ENCODE data around the gene PKIB. TPM values are rescaled to one million over a fixed set of nuclear protein-coding genes. Genes with fewer than 3 reads are reported as not detected.

The PKIB gene
- total RNA-seq, 4 donors from 2014 or later, result 4.3 to 13.3 (median 10.4) TPM

DNA sequence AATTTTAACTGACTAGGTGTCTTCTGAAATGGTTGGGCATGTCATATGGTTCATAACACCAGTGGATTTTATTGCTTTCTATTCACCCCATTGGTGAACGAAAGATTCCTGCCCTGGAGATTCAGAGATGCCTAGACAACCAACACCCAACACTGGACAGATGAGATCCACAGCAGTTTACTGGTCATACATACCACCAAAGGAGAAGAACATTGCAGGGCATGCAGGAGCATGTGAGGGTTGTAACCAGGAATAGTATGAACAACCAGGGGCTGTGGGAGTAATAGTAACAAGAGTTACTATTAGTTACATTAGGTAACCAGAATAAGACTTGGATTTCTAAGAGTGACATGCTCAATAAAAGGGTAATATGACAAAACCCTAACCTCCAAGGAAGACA lies 91.5 kb downstream of the PKIB start:
- intact Hi-C loops (cut with DNase I; ENCODE audit: low total_unique reads), result loop anchor here (1.0 kb wide), 1 partner anchor 40 kb away; no protein-coding TSS in a partner anchor
- WGBS, 2 donors, result 87 to 100% methylated on average over 1 of the region's 1 CpG
- H3K4me3 ChIP-seq (ENCODE audit: low read depth, poor library complexity, severe bottlenecking), result no peak overlapping the region
- DNase-seq (ENCODE audit: low spot score in 2 of 2), result no peak
- TF ChIP-seq, protein P1, sequence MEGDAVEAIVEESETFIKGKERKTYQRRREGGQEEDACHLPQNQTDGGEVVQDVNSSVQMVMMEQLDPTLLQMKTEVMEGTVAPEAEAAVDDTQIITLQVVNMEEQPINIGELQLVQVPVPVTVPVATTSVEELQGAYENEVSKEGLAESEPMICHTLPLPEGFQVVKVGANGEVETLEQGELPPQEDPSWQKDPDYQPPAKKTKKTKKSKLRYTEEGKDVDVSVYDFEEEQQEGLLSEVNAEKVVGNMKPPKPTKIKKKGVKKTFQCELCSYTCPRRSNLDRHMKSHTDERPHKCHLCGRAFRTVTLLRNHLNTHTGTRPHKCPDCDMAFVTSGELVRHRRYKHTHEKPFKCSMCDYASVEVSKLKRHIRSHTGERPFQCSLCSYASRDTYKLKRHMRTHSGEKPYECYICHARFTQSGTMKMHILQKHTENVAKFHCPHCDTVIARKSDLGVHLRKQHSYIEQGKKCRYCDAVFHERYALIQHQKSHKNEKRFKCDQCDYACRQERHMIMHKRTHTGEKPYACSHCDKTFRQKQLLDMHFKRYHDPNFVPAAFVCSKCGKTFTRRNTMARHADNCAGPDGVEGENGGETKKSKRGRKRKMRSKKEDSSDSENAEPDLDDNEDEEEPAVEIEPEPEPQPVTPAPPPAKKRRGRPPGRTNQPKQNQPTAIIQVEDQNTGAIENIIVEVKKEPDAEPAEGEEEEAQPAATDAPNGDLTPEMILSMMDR (IDR thresholded peaks at IDR 0.05), result no peak
- no peak for TF ChIP-seq POLR2A (IDR thresholded peaks at IDR 0.05)

DNA sequence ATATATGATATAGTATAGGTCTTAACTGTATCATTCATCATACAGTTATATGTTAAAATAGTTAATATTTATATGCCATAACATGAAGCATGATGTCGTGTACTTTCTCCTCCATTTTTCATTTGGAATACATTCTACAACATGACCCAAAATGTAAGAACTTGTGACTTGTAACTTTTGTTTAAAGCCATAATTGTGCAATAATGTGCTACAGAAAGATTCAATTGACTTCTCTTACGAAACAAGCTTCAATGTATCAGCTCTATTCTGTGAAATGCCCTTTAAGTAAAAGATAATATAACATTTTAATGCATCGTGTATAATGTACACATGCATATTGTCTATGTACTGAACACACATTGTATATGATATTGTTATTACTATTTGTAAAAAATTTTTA lies 92.6 kb downstream of the PKIB start:
- DNase-seq (ENCODE audit: low spot score in 2 of 2), result no peak
- H3K4me3 ChIP-seq (ENCODE audit: low read depth, poor library complexity, severe bottlenecking), result no peak overlapping the region
- intact Hi-C loops (cut with DNase I; ENCODE audit: low total_unique reads), result no loop called here
- WGBS, 2 donors, result 93 to 94% methylated on average over 3 of the region's 3 CpGs
- TF ChIP-seq, protein P1 (IDR thresholded peaks at IDR 0.05), result no peak
- no peak for TF ChIP-seq POLR2A (IDR thresholded peaks at IDR 0.05)

DNA sequence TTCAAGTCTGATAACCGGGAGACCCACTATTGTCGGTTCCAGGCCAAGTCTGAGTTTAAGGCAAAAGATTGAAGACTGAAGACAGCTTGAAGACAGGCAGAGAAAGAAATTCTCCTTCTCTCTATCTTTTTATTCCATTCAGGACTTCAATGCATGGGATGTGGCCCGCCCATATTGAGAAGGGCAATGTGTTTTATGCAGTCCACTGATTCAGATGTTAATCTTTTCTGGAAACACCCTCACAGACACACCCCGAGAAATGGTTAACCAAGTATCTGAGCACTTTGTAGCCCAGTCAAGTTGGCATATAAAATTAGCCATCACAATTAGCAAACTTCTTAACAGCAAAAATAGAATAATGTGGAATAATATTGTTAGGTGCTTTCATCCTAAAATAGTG lies 93.9 kb downstream of the PKIB start:
- WGBS, 2 donors, result 88 to 95% methylated on average over 4 of the region's 4 CpGs
- no peak overlapping the region for H3K4me3 ChIP-seq (ENCODE audit: low read depth, poor library complexity, severe bottlenecking)
- intact Hi-C loops (cut with DNase I; ENCODE audit: low total_unique reads), result no loop called here
- no peak for TF ChIP-seq POLR2A (IDR thresholded peaks at IDR 0.05)
- TF ChIP-seq, protein P1 (IDR thresholded peaks at IDR 0.05), result no peak
- DNase-seq (ENCODE audit: low spot score in 2 of 2), result no peak

DNA sequence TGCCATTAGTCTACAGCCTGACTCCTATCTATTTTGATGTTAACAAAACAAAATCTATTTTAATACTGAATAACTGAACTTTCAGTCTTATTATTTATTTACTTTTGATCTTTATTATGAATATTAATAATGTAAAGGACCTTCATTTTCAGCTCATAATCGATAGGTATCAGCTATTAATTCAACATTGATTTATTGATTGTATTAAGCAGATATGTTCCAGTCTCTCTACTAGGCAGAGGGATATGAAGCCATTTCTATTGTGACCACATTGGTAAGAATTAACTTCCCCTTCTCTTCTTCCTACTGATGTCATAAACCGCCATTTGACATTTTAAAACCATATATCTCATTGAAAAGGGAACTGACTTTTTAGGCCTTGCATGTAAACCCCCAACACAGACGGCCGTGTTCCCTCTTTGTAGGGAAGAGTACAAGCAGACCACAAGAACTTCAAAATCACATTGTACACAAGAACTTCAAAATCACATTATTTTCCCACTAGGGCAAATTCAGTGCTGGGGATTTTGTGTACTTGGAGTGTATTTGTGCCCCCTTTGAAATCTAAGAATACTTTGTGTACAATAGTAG lies 99.8 kb downstream of the PKIB start:
- no peak for DNase-seq (ENCODE audit: low spot score in 2 of 2)
- WGBS, 2 donors, result 63 to 80% methylated on average over 4 of the region's 4 CpGs
- TF ChIP-seq POLR2A (IDR thresholded peaks at IDR 0.05), result no peak
- TF ChIP-seq, protein P1 (IDR thresholded peaks at IDR 0.05), result no peak
- no peak overlapping the region for H3K4me3 ChIP-seq (ENCODE audit: low read depth, poor library complexity, severe bottlenecking)
- intact Hi-C loops (cut with DNase I; ENCODE audit: low total_unique reads), result no loop called here

DNA sequence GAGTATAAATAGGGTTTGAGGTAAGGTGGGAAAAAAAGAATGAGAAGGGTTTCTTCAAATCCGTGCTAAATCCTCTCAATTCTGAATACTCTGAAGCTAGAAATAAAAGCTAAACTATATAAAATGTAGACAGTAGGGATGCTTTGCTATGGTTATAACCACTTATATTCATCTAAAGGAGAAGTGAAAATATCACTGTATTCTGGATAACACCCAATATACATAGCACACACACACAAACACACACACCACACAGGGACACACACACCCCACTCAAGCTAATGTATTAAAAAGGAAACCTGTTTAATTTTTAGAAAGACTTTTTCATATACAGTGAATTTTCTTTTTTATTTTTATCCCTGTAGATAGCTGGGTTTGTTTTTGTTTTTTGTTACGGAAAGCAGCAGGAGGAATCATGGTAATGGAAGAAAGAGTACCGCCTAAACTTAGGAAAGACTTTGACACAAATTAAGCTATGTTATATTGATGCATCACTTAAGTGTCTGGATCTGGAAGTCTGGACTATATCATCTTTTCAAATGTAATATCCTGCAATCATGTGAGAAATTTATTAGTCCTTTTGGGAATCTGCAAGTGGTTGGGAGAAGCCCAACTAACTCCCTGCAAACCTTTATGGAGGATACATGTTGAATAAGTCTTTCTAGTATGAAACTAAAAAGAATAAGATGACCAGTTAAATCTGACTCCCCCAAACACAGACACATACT lies 100.9 kb downstream of the PKIB start:
- WGBS, 2 donors, result 75 to 86% methylated on average over 3 of the region's 3 CpGs
- no peak overlapping the region for H3K4me3 ChIP-seq (ENCODE audit: low read depth, poor library complexity, severe bottlenecking)
- TF ChIP-seq POLR2A (IDR thresholded peaks at IDR 0.05), result no peak
- TF ChIP-seq, protein P1 (IDR thresholded peaks at IDR 0.05), result no peak
- DNase-seq (ENCODE audit: low spot score in 2 of 2), result no peak
- intact Hi-C loops (cut with DNase I; ENCODE audit: low total_unique reads), result no loop called here

Data from lower leg skin (tissue), 4 donors.